Smooth muscle cell of the umbilical artery (primary cell): ENCODE results near the gene CANT1. TPM values are rescaled to one million over a fixed set of nuclear protein-coding genes. Genes with fewer than 3 reads are reported as not detected.

Experiments
- total RNA-seq: library from RNA; depleted of rRNA; stranded (reverse); fragments of >200 nt; gene quantifications from 2 replicates; pipeline ENCODE4 v1.2.3, GENCODE V29; 2014

CANT1 gene
- total RNA-seq = 61.8 and 143 TPM in 2 replicates

GRCh38 chr17:79009397-79010303 lies at the start of gene CANT1:
Gene CANT1 (minus strand): TSS chr17:79009764. CDS start chr17:78997622, 12,142 bp downstream.

DNA sequence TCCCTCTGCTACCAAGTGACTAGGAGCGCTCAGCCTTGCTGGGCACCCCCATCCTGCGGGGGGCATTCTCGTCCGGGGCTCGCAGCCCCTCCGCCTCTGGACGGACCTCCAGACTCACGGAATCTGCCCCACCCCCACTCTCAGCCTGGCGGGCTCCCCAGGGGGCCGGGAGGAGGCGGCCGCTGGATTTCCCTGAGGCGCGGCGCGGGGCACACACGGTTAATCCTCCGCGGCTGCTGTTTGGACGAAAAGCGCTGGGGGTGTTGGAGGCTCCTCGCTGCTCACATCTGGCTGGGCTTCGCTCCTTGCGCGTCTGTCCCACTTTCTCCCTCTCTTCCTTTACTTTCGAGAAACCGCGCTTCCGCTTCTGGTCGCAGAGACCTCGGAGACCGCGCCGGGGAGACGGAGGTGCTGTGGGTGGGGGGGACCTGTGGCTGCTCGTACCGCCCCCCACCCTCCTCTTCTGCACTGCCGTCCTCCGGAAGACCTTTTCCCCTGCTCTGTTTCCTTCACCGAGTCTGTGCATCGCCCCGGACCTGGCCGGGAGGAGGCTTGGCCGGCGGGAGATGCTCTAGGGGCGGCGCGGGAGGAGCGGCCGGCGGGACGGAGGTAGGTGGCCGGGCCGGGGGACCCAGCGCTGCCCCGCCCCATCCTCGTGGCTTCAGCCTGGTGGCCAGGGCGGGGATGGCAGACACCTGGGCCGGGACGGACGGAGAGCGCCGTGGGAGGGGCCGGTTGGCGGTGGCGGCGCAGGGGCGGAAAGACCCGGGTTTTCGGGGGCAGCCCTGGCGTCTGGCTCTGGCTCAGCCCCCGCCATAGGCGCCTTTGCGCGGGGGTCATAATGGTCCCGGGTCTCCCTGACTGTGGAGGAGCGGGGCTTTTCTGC lies 14.6 kb upstream of the CANT1 start, which contains the start of gene C1QTNF1:
C1QTNF1 (plus strand) TSS at position 284 of the 886 bp plus-strand sequence. CDS start 19,800 bp downstream, outside the sequence.

DNA sequence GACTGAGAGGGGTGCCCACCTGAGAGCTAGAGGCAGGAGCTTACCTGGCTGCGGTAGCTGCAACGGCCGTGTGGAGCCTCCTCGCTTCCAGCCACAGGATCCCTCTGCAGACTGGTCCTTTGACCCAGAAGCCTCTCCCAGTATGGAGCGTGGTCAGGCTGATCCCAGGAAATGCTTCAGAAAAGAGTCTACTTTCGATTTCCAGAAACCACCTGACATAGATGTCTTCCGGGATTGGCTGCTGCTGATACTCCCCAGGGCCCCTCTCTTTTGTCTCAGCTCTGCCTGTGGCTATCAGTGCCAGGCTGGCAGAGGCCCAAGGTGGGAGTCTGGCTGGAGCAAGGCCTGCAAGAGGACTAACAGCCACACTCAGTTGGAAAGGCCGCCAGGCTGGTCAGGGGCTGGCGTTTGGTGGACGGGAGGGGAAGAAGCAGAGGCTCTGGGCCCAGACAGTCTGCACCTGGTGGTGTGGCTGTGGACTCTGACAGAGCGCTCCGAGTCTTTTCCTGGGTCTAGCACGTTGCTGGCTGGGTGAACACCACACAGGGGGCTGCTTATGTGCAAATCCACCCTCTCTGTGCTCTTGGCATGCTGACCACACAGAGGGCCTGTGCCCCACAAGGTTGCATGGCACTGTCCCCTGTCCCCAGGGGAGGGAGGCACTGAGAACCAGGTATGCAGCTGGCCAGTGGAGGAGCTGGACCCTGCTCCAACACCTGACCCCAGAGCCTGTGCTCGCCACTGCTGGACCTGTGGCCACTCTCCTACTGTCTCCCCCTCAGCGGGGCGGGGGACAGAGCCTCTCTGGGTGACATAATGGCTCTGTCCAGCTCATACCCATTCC lies 29.6 kb downstream of the CANT1 start, which contains the start of gene LGALS3BP:
LGALS3BP (minus strand) TSS at position 144 of the 844 bp plus-strand sequence. CDS start 2,732 bp downstream, outside the sequence.

Other genes with a start within 250 kb of the CANT1 start
- gene CYTH1, start 227.5 kb downstream of the CANT1 start, total RNA-seq = 14.5 and 56.4 TPM in 2 replicates
- 13.4 and 34.5 TPM in 2 replicates for gene USP36, start 168.9 kb downstream of the CANT1 start, total RNA-seq
- gene CEP295NL, start 106.6 kb downstream of the CANT1 start, total RNA-seq = 0.89 and 4.3 TPM in 2 replicates
- gene TIMP2, start 84.4 kb downstream of the CANT1 start, total RNA-seq = 133 and 199 TPM in 2 replicates
- 716 and 820 TPM in 2 replicates for gene LGALS3BP, start 29.8 kb downstream of the CANT1 start, total RNA-seq
- 271 and 283 TPM in 2 replicates for gene C1QTNF1, start 14.4 kb upstream of the CANT1 start, total RNA-seq
- gene ENGASE, start 65.1 kb upstream of the CANT1 start, total RNA-seq = 14.0 and 17.9 TPM in 2 replicates